Smooth muscle cell (in vitro differentiated cells): ENCODE results near the gene AXIN2. TPM values are rescaled to one million over a fixed set of nuclear protein-coding genes. Genes with fewer than 3 reads are reported as not detected.
"Not testable (repeated sequence)": the region's sequence is repeated elsewhere in the genome, so short reads cannot be mapped to it uniquely, and the experiment has no call there.

Source experiments
- DNase-seq: peaks from one replicate; lab custom pipeline; 2025; ENCODE audit not compliant: unreplicated experiment; lab: John Stamatoyannopoulos, UW
- H2AFZ ChIP-seq: fragments of 200-600 bp; sonication (generic); 2 replicates; pipeline ENCODE4 v1.6.0; 2016; ENCODE audit warnings: antibody characterized with exemption, low read depth, mild to moderate bottlenecking
- H3F3A ChIP-seq: fragments of 200-600 bp; sonication (generic); 2 replicates; pipeline ENCODE4 v1.6.0; 2017; ENCODE audit warnings: antibody characterized with exemption, low read depth
- H3K27ac ChIP-seq: fragments of 200-600 bp; sonication (generic); 2 replicates; pipeline ENCODE4 v1.5.1; 2016; ENCODE audit warnings: low read depth, mild to moderate bottlenecking
- H3K27me3 ChIP-seq: fragments of 200-600 bp; sonication (generic); 2 replicates; pipeline ENCODE4 v1.6.1; 2016; ENCODE audit warnings: low read depth, mild to moderate bottlenecking
- H3K36me3 ChIP-seq: fragments of 200-600 bp; sonication (generic); 2 replicates; pipeline ENCODE4 v1.5.1; 2016; ENCODE audit warnings: low read depth
- H3K4me1 ChIP-seq: fragments of 200-600 bp; sonication (generic); 2 replicates; pipeline ENCODE4 v1.5.1; 2016; ENCODE audit warnings: low read depth
- H3K4me2 ChIP-seq: fragments of 200-600 bp; sonication (generic); 2 replicates; pipeline ENCODE4 v1.6.0; 2016; ENCODE audit warnings: mild to moderate bottlenecking
- H3K4me3 ChIP-seq: fragments of 200-600 bp; sonication (generic); 2 replicates; pipeline ENCODE4 v1.5.1; 2016; ENCODE audit warnings: mild to moderate bottlenecking
- H3K79me2 ChIP-seq: fragments of 200-600 bp; sonication (generic); 2 replicates; pipeline ENCODE4 v1.6.0; 2016; ENCODE audit warnings: low read depth, mild to moderate bottlenecking
- H3K9ac ChIP-seq: fragments of 200-600 bp; sonication (generic); 2 replicates; pipeline ENCODE4 v1.6.0; 2016; ENCODE audit warnings: low read depth
- H3K9me3 ChIP-seq: fragments of 200-600 bp; sonication (generic); replicated peaks from 2 replicates; pipeline ENCODE4 v1.5.1; 2016; ENCODE audit warnings: low read depth
- H4K20me1 ChIP-seq: fragments of 200-600 bp; sonication (generic); 2 replicates; pipeline ENCODE4 v1.6.0; 2016; ENCODE audit warnings: low read depth
- CTCF ChIP-seq: fragments of 200-600 bp; sonication (generic); IDR thresholded peaks from 2 replicates; pipeline ENCODE4 v1.5.1; 2017; ENCODE audit warnings: borderline replicate concordance, mild to moderate bottlenecking, antibody characterized with exemption; ENCODE audit not compliant: insufficient read depth, poor library complexity, severe bottlenecking
- WGBS: methylation state at CpG from one replicate; pipeline ENCODE4 v1.1.7; 2016; ENCODE audit warnings: low lambda C conversion rate; 5-methylcytosine and 5-hydroxymethylcytosine counted together
- polyA plus RNA-seq: library from polyadenylated mRNA; unstranded; fragments of >200 nt; fragmentation: Nextera tagmentation; extraction: Ambion mirVana; gene quantifications from 2 replicates; pipeline ENCODE4 v1.2.1, GENCODE V29; 2016
- total RNA-seq: library from RNA; depleted of rRNA; stranded (reverse); fragments of >200 nt; gene quantifications from 2 replicates; pipeline ENCODE4 v1.2.3, GENCODE V29; 2014

The AXIN2 gene
- total and polyA plus RNA-seq, 2 experiments from 2014 or later, result 13.8 to 14.2 TPM

GRCh38 chr17:65514082-65514481 lies 47.4 kb downstream of the AXIN2 start:
- Histone ChIP-seq H3K27ac (peak overlapping the region; percentile 44), H3K4me3 (no peak overlapping the region), H3K79me2 (no peaks in the 10 kb centered on the region), H3K27me3 (no peaks in the 10 kb centered on the region), H3K9ac (no peak overlapping the region), H3K4me2 (peak overlapping the region; percentile 14), H3K9me3 (no peaks in the 10 kb centered on the region), H3K36me3 (no peaks in the 10 kb centered on the region), H4K20me1 (no peaks in the 10 kb centered on the region), H2AFZ (no peak overlapping the region), H3F3A (peaks cover 11% of the 10 kb centered on the region), H3K4me1 (peaks cover 14% of the 10 kb centered on the region)
- DNase-seq, result no peak
- no peak for TF ChIP-seq CTCF
- 39% methylated on average over 8 of the region's 8 CpGs for WGBS

- 81% methylated on average over 3 of the region's 3 CpGs for WGBS
- H3F3A ChIP-seq, result peaks cover 11% of the 10 kb centered on the region
- H2AFZ ChIP-seq, result no peak overlapping the region
- H3K27ac ChIP-seq, result no peak overlapping the region
- H4K20me1 ChIP-seq, result no peaks in the 10 kb centered on the region
- TF ChIP-seq CTCF, result no peak
- no peaks in the 10 kb centered on the region for H3K9me3 ChIP-seq
- no peaks in the 10 kb centered on the region for H3K79me2 ChIP-seq
- H3K27me3 ChIP-seq, result no peaks in the 10 kb centered on the region
- H3K36me3 ChIP-seq, result no peaks in the 10 kb centered on the region
- no peak overlapping the region for H3K4me3 ChIP-seq
- peaks cover 12% of the 10 kb centered on the region for H3K4me1 ChIP-seq
- no peak overlapping the region for H3K4me2 ChIP-seq
- H3K9ac ChIP-seq, result no peak overlapping the region
- DNase-seq, result no peak
Observed at GRCh38 chr17:65511316-65511715, 50.1 kb downstream of the AXIN2 start.

- H3K79me2 ChIP-seq, result no peaks in the 10 kb centered on the region
- no peak overlapping the region for H3K4me3 ChIP-seq
- H3K4me2 ChIP-seq, result no peak overlapping the region
- no peaks in the 10 kb centered on the region for H4K20me1 ChIP-seq
- DNase-seq, result no peak
- H3K27me3 ChIP-seq, result no peaks in the 10 kb centered on the region
- H3K9ac ChIP-seq, result no peak overlapping the region
- 67% methylated on average over 2 of the region's 2 CpGs for WGBS
- H3K4me1 ChIP-seq, result no peaks in the 10 kb centered on the region
- no peak overlapping the region for H2AFZ ChIP-seq
- TF ChIP-seq CTCF, result no peak
- no peaks in the 10 kb centered on the region for H3K9me3 ChIP-seq
- H3K36me3 ChIP-seq, result no peaks in the 10 kb centered on the region
- H3K27ac ChIP-seq, result no peak overlapping the region
- no peaks in the 10 kb centered on the region for H3F3A ChIP-seq
Observed at GRCh38 chr17:65509032-65509431, 52.4 kb downstream of the AXIN2 start.

GRCh38 chr17:65504673-65505072 lies 56.8 kb downstream of the AXIN2 start:
- H3K4me3 ChIP-seq, H2AFZ ChIP-seq, H3K9ac ChIP-seq, DNase-seq, H4K20me1 ChIP-seq, H3K4me1 ChIP-seq, H3K27me3 ChIP-seq, H3K27ac ChIP-seq, H3F3A ChIP-seq, H3K4me2 ChIP-seq, H3K9me3 ChIP-seq, H3K36me3 ChIP-seq, H3K79me2 ChIP-seq: not testable (repeated sequence)
- 86% methylated on average over 6 of the region's 6 CpGs for WGBS
